Measurements from ENCODE around the gene MMP23B.

The MMP23B gene

GRCh38 chr1:1599935-1600860, 31.8 kb upstream of the MMP23B start, which contains the start of gene FNDC10:
Gene FNDC10, minus strand, starts transcription at chr1:1600135. Its CDS starts 120 bp downstream, at chr1:1600015.
- TF ChIP-seq, protein P1, sequence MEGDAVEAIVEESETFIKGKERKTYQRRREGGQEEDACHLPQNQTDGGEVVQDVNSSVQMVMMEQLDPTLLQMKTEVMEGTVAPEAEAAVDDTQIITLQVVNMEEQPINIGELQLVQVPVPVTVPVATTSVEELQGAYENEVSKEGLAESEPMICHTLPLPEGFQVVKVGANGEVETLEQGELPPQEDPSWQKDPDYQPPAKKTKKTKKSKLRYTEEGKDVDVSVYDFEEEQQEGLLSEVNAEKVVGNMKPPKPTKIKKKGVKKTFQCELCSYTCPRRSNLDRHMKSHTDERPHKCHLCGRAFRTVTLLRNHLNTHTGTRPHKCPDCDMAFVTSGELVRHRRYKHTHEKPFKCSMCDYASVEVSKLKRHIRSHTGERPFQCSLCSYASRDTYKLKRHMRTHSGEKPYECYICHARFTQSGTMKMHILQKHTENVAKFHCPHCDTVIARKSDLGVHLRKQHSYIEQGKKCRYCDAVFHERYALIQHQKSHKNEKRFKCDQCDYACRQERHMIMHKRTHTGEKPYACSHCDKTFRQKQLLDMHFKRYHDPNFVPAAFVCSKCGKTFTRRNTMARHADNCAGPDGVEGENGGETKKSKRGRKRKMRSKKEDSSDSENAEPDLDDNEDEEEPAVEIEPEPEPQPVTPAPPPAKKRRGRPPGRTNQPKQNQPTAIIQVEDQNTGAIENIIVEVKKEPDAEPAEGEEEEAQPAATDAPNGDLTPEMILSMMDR (conservative IDR thresholded peaks at IDR 0.05; ENCODE audit: low read depth, low read length), result no peak
- DNase-seq (ENCODE audit: low read depth), result no peak
- peak within 1 kb of the TSS; percentile 39 for H3K4me3 ChIP-seq (ENCODE audit: low read depth, low read length)

- no peak overlapping the region for H3K4me3 ChIP-seq (ENCODE audit: low read depth, low read length)
- TF ChIP-seq, protein P1 (conservative IDR thresholded peaks at IDR 0.05; ENCODE audit: low read depth, low read length), result no peak
Measured at GRCh38 chr1:1600861-1601563, 31.0 kb upstream of the MMP23B start.

GRCh38 chr1:1601564-1602303, 30.2 kb upstream of the MMP23B start:
- TF ChIP-seq, protein P1 (conservative IDR thresholded peaks at IDR 0.05; ENCODE audit: low read depth, low read length), result no peak
- DNase-seq (ENCODE audit: low read depth), result no peak
- H3K4me3 ChIP-seq (ENCODE audit: low read depth, low read length), result no peak overlapping the region

More at GRCh38 chr1:1600861-1601563, 31.0 kb upstream of the MMP23B start:
- DNase-seq (ENCODE audit: low read depth), result no peak

- H3K4me3 ChIP-seq (ENCODE audit: low read depth, low read length), result no peak overlapping the region
- TF ChIP-seq, protein P1 (conservative IDR thresholded peaks at IDR 0.05; ENCODE audit: low read depth, low read length), result no peak
Measured at GRCh38 chr1:1602304-1602967, 29.5 kb upstream of the MMP23B start.

DNA sequence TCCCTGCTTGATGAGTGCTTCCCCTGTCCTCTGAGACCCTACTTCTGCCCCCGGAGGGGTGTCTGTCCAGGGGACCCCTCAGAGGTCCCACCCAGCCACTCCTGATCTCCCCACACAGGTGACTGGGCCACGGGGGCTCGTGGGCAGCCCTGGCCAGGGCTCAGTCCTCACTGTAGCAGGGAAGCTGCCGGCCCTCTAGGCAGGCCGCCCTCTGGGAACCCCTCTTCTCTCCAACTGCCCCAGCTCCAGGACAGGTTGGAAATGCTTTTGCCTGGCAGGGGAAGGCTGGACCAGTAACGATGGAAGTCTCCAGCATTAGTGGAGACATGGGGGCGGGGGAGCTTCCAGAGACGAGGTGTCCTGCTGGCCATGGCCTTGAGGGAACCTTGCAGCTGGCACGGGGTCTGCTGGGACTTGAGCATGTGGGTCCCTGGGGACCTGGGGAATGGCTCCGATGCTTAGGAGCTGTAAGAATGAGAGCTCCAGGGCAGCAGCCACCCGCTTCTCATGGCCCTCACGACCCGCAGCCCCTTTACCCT, 28.9 kb upstream of the MMP23B start:
- DNase-seq (ENCODE audit: low read depth), result no peak
- H3K4me3 ChIP-seq (ENCODE audit: low read depth, low read length), result no peak overlapping the region
- TF ChIP-seq, protein P1 (conservative IDR thresholded peaks at IDR 0.05; ENCODE audit: low read depth, low read length), result no peak

More at GRCh38 chr1:1602304-1602967, 29.5 kb upstream of the MMP23B start:
- DNase-seq (ENCODE audit: low read depth), result no peak
